H9 (cell line): ENCODE results near the gene PREP. TPM values are rescaled to one million over a fixed set of nuclear protein-coding genes. Genes with fewer than 3 reads are reported as not detected.
"Not testable (repeated sequence)": the region's sequence is repeated elsewhere in the genome, so short reads cannot be mapped to it uniquely, and the experiment has no call there.

Source experiments
- DNase-seq: peaks from one replicate; pipeline ENCODE4 v3.0.0-alpha.2; 2017
- H2AFZ ChIP-seq: one replicate; pipeline ENCODE4 v1.6.1; 2013; ENCODE audit warnings: mild to moderate bottlenecking, low read length, control low read depth, moderate library complexity
- H2AK5ac ChIP-seq: 2 replicates; pipeline ENCODE4 v1.6.1; 2013; ENCODE audit warnings: low read length, control low read depth, mixed read lengths; ENCODE audit not compliant: insufficient read length
- H2BK120ac ChIP-seq: one replicate; pipeline ENCODE4 v1.6.1; 2013; ENCODE audit warnings: low read depth, mild to moderate bottlenecking, low read length, control low read depth, inconsistent platforms; ENCODE audit not compliant: poor library complexity, severe bottlenecking
- H2BK12ac ChIP-seq: 2 replicates; pipeline ENCODE4 v1.6.1; 2013; ENCODE audit warnings: low read length, control low read depth, mixed read lengths, low read depth; ENCODE audit not compliant: insufficient read length
- H2BK15ac ChIP-seq: 2 replicates; pipeline ENCODE4 v1.6.1; 2013; ENCODE audit warnings: low read depth, low read length, control low read depth
- H2BK20ac ChIP-seq: one replicate; pipeline ENCODE4 v1.6.1; 2013; ENCODE audit warnings: low read depth, mild to moderate bottlenecking, low read length, control low read depth, inconsistent platforms; ENCODE audit not compliant: poor library complexity, severe bottlenecking
- H2BK5ac ChIP-seq: 2 replicates; pipeline ENCODE4 v1.6.1; 2013; ENCODE audit warnings: low read length, control low read depth, mixed read lengths; ENCODE audit not compliant: insufficient read length
- H3K14ac ChIP-seq: 2 replicates; pipeline ENCODE4 v1.6.1; 2013; ENCODE audit warnings: low read length, control low read depth; ENCODE audit not compliant: insufficient read depth
- H3K18ac ChIP-seq: 2 replicates; pipeline ENCODE4 v1.6.1; 2013; ENCODE audit warnings: low read depth, mild to moderate bottlenecking, mixed read lengths, low read length, control low read depth; ENCODE audit not compliant: insufficient read length
- H3K23ac ChIP-seq: 2 replicates; pipeline ENCODE4 v1.6.1; 2013; ENCODE audit warnings: low read length, control low read depth, mixed read lengths, low read depth; ENCODE audit not compliant: insufficient read length
- H3K23me2 ChIP-seq: 2 replicates; pipeline ENCODE4 v1.6.1; 2013; ENCODE audit warnings: low read depth, mild to moderate bottlenecking, mixed read lengths, low read length, control low read depth; ENCODE audit not compliant: insufficient read length, poor library complexity, severe bottlenecking
- H3K27ac ChIP-seq: 2 replicates; pipeline ENCODE4 v1.5.1; 2013; ENCODE audit warnings: low read length, control low read depth, mixed read lengths, low read depth; ENCODE audit not compliant: insufficient read length
- H3K27me3 ChIP-seq: 2 replicates; pipeline ENCODE4 v1.6.1; 2013; ENCODE audit warnings: low read length, control low read depth, inconsistent platforms; ENCODE audit not compliant: insufficient read depth
- H3K4ac ChIP-seq: 2 replicates; pipeline ENCODE4 v1.6.1; 2013; ENCODE audit warnings: low read depth, mild to moderate bottlenecking, control low read depth, inconsistent platforms, low read length, moderate library complexity
- H3K4me1 ChIP-seq: 2 replicates; pipeline ENCODE4 v1.6.1; 2013; ENCODE audit warnings: low read length, control low read depth, inconsistent platforms; ENCODE audit not compliant: insufficient read depth
- H3K4me2 ChIP-seq: 2 replicates; pipeline ENCODE4 v1.6.1; 2013; ENCODE audit warnings: low read length, control low read depth, mixed read lengths; ENCODE audit not compliant: insufficient read length, insufficient read depth
- H3K56ac ChIP-seq: 2 replicates; pipeline ENCODE4 v1.6.1; 2013; ENCODE audit warnings: low read depth, mild to moderate bottlenecking, mixed read lengths, low read length, control low read depth; ENCODE audit not compliant: insufficient read length
- H3K79me1 ChIP-seq: 2 replicates; pipeline ENCODE4 v1.6.1; 2013; ENCODE audit warnings: low read depth, mild to moderate bottlenecking, moderate library complexity, low read length, control low read depth, inconsistent platforms; ENCODE audit not compliant: insufficient read depth, poor library complexity, severe bottlenecking
- H3K79me2 ChIP-seq: 2 replicates; pipeline ENCODE4 v1.6.1; 2013; ENCODE audit warnings: low read length, control low read depth, inconsistent platforms; ENCODE audit not compliant: insufficient read depth
- H3K9ac ChIP-seq: 2 replicates; pipeline ENCODE4 v1.6.1; 2013; ENCODE audit warnings: low read length, control low read depth, mixed read lengths; ENCODE audit not compliant: insufficient read length; ENCODE audit errors: extremely low read depth
- H3K9me3 ChIP-seq: one replicate; pipeline ENCODE4 v1.6.1; 2013; ENCODE audit warnings: low read depth, low read length, inconsistent platforms; ENCODE audit not compliant: control insufficient read depth
- H3T11ph ChIP-seq: one replicate; pipeline ENCODE4 v1.6.1; 2013; ENCODE audit warnings: mild to moderate bottlenecking, low read length, control low read depth, inconsistent platforms
- H4K20me1 ChIP-seq: one replicate; pipeline ENCODE4 v1.6.1; 2013; ENCODE audit not compliant: control insufficient read depth, insufficient read length, insufficient read depth
- H4K5ac ChIP-seq: 2 replicates; pipeline ENCODE4 v1.6.1; 2013; ENCODE audit warnings: low read depth, mild to moderate bottlenecking, mixed read lengths, low read length, control low read depth; ENCODE audit not compliant: insufficient read length
- H4K8ac ChIP-seq: replicated peaks from 2 replicates; pipeline ENCODE4 v1.6.1; 2013; ENCODE audit warnings: low read length, control low read depth, mixed read lengths, low read depth; ENCODE audit not compliant: insufficient read length
- H4K91ac ChIP-seq: 2 replicates; pipeline ENCODE4 v1.6.1; 2013; ENCODE audit warnings: low read depth, mild to moderate bottlenecking, moderate library complexity, mixed read lengths, low read length, control low read depth; ENCODE audit not compliant: insufficient read length
- H3K27ac Mint-ChIP-seq, 3 experiments: 2 replicates in 2 of 3; 3 replicates in 1 of 3; pipeline ENCODE4 v1.8.0; 2020 to 2021; ENCODE audit warnings: mixed read lengths in 3 of 3, mild to moderate bottlenecking in 1 of 3, moderate library complexity in 1 of 3
- H3K27me3 Mint-ChIP-seq: 2 replicates; pipeline ENCODE4 v1.8.0; 2021; ENCODE audit warnings: low read depth, mild to moderate bottlenecking, moderate library complexity, mixed read lengths
- H3K36me3 Mint-ChIP-seq, 3 experiments: 2 replicates in 2 of 3; 3 replicates in 1 of 3; pipeline ENCODE4 v1.8.0; 2020 to 2021; ENCODE audit warnings: low read depth in 3 of 3, mixed read lengths in 3 of 3; ENCODE audit not compliant: insufficient read depth in 1 of 3
- H3K4me1 Mint-ChIP-seq, 2 experiments: 2 replicates each; pipeline ENCODE4 v1.8.0; 2020; ENCODE audit warnings: mixed read lengths in 2 of 2
- H3K4me3 Mint-ChIP-seq, 2 experiments: 2 replicates in 1 of 2; 3 replicates in 1 of 2; pipeline ENCODE4 v1.8.0; 2020 to 2021; ENCODE audit warnings: mild to moderate bottlenecking in 2 of 2, mixed read lengths in 2 of 2, moderate library complexity in 1 of 2
- H3K9me3 Mint-ChIP-seq, 2 experiments: 2 replicates in 1 of 2; 3 replicates in 1 of 2; pipeline ENCODE4 v1.8.0; 2020; ENCODE audit warnings: mild to moderate bottlenecking in 2 of 2, mixed read lengths in 2 of 2, moderate library complexity in 1 of 2
- WGBS: extraction: QIAGEN DNeasy Blood & Tissue Kit; methylation state at CpG from one replicate; pipeline ENCODE4 v1.1.7; 2013; ENCODE audit warnings: missing lambda C conversion rate, low lambda C conversion rate, mixed read lengths; ENCODE audit not compliant: insufficient read length; ENCODE audit errors: extremely low coverage; 5-methylcytosine and 5-hydroxymethylcytosine counted together
- total RNA-seq: library from RNA; stranded (reverse); gene quantifications from 2 replicates; pipeline ENCODE4 v1.2.1, GENCODE V29; 2021
- TF ChIP-seq, protein P1 (sequence below): fragments of 200-600 bp; sonication (generic); conservative IDR thresholded peaks from 3 replicates; pipeline ENCODE4 v1.8.0; 2021; ENCODE audit warnings: antibody characterized with exemption, mild to moderate bottlenecking

PREP gene
- total RNA-seq, 1 experiment from 2014 or later: 54.0 TPM

DNA sequence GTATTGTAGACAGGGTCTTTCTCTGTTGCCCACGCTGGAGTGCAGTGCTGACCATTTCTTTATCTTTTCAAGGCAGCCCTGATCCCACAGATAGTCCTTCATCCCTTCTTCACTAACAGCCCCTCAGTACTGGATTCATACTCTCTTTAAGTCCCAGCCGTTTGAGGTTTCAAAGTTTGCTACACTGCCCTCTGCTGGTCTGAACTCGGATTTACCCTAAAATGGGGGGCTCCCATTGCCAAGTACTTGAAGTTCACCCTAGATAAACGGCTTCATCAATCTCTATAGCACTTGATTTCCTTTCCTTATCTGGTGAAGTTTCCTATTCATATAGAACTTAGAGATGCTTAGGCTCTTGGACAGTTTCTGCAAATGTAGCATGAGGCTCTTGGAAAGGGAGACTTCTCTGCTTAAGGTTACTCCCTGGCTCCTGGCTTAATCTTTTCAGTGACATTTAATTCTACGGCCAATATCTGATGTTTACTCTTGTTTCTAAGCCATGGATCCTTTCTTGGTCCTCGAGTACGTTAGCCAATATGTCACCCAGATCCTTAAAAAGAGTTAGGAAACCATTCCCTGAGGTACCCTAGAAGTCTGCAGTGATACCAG is 21.4 kb upstream of the PREP start:
- Histone ChIP-seq H2BK12ac (no peak overlapping the region), H3K23me2 (no peaks in the 10 kb centered on the region), H3K4ac (no peak overlapping the region), H3K56ac (no peak overlapping the region), H3T11ph (no peak overlapping the region), H2BK15ac (no peak overlapping the region), H2BK5ac (no peak overlapping the region), H4K5ac (no peak overlapping the region), H3K79me1 (no peaks in the 10 kb centered on the region), H3K23ac (no peak overlapping the region), H3K27me3 (no peaks in the 10 kb centered on the region), H3K27ac (no peak overlapping the region), H3K9me3 (no peaks in the 10 kb centered on the region), H3K9ac (no peak overlapping the region), H3K14ac (no peak overlapping the region), H4K91ac (no peak overlapping the region), H2AK5ac (no peak overlapping the region), H3K4me2 (no peak overlapping the region), H4K20me1 (no peaks in the 10 kb centered on the region), H2AFZ (no peak overlapping the region), H2BK120ac (no peak overlapping the region), H2BK20ac (no peak overlapping the region), H4K8ac (no peak overlapping the region), H3K4me1 (0 out of 2 replicates have a peak, but pooled peaks cover 2% of the 10 kb centered on the region), H3K18ac (no peak overlapping the region), H3K79me2 (no peaks in the 10 kb centered on the region)
- TF ChIP-seq, protein P1, sequence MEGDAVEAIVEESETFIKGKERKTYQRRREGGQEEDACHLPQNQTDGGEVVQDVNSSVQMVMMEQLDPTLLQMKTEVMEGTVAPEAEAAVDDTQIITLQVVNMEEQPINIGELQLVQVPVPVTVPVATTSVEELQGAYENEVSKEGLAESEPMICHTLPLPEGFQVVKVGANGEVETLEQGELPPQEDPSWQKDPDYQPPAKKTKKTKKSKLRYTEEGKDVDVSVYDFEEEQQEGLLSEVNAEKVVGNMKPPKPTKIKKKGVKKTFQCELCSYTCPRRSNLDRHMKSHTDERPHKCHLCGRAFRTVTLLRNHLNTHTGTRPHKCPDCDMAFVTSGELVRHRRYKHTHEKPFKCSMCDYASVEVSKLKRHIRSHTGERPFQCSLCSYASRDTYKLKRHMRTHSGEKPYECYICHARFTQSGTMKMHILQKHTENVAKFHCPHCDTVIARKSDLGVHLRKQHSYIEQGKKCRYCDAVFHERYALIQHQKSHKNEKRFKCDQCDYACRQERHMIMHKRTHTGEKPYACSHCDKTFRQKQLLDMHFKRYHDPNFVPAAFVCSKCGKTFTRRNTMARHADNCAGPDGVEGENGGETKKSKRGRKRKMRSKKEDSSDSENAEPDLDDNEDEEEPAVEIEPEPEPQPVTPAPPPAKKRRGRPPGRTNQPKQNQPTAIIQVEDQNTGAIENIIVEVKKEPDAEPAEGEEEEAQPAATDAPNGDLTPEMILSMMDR: peak; percentile 78
- Mint-ChIP-seq H3K9me3 (peaks cover 7 to 10% of the 10 kb centered on the region in 2 experiments; a peak in 4 of 5 replicates), H3K4me3 (no peak overlapping the region), H3K36me3 (peaks cover 0 to 6% (median 0%) of the 10 kb centered on the region in 3 experiments; a peak in 1 of 7 replicates), H3K4me1 (peaks cover 6 to 10% of the 10 kb centered on the region in 2 experiments), H3K27ac (no peak overlapping the region), H3K27me3 (no peaks in the 10 kb centered on the region; the same call in 1 of the 2 replicates)
- WGBS: no CpG with 5 or more reads among the region's 7 CpGs
- peak; percentile 67 for DNase-seq

DNA sequence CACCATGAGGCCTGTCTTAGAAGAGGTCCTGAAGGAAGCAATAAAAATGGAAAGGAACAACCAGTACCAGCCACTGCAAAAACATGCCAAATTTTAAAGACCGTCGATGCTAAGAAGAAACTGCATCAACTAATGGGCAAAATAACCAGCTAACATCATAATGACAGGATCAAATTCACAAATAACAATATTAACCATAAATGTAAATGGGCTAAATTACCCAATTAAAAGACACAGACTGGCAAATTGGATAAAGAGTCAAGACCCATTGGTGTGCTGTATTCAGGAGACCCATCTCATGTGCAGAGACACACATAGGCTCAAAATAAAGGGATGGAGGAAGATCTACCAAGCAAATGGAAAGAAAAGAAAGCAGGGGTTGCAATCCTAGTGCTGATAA is 14.1 kb upstream of the PREP start:
- H3K79me1 ChIP-seq, H2AFZ ChIP-seq, H3K9ac ChIP-seq, H2AK5ac ChIP-seq, H2BK15ac ChIP-seq, H2BK20ac ChIP-seq, H4K5ac ChIP-seq, H4K91ac ChIP-seq, H2BK120ac ChIP-seq, H3K56ac ChIP-seq, H2BK12ac ChIP-seq, H3K27ac ChIP-seq, H3K4me3 Mint-ChIP-seq, H3K14ac ChIP-seq, H3K4me1 ChIP-seq, H3K23me2 ChIP-seq, H3K27me3 ChIP-seq, H3K79me2 ChIP-seq, H3K4me1 Mint-ChIP-seq, DNase-seq, H3K4me2 ChIP-seq, H4K20me1 ChIP-seq, H2BK5ac ChIP-seq, H3K27ac Mint-ChIP-seq, H3K9me3 ChIP-seq, H3K23ac ChIP-seq, H3T11ph ChIP-seq, H3K18ac ChIP-seq, H3K4ac ChIP-seq, H4K8ac ChIP-seq: not testable (repeated sequence)
- Mint-ChIP-seq H3K9me3 (peaks cover 69 to 80% of the 10 kb centered on the region in 2 experiments), H3K27me3 (peaks cover 12% of the 10 kb centered on the region), H3K36me3 (peaks cover 8 to 43% (median 39%) of the 10 kb centered on the region in 3 experiments)
- WGBS: no CpG with 5 or more reads among the region's 2 CpGs
